Coronary artery (tissue), 2 donors: ENCODE data around the gene HUS1B.

Experiments used
- DNase-seq: peaks from one replicate; pipeline ENCODE4 v3.0.0-alpha.2; 2017; ENCODE audit warnings: low spot score
- H3K27ac ChIP-seq, 2 donors: fragments of 200-600 bp; sonication (generic); one replicate each; pipeline ENCODE4 v1.5.1; 2016 to 2019
- H3K4me3 ChIP-seq: fragments of 200-600 bp; sonication (generic); 2 replicates; pipeline ENCODE4 v1.5.1; 2016; ENCODE audit warnings: mild to moderate bottlenecking, moderate library complexity
- TF ChIP-seq, protein P1 (sequence below): fragments of 200-600 bp; sonication (generic); IDR thresholded peaks from one replicate; pipeline ENCODE4 v1.5.1; 2019; ENCODE audit warnings: antibody characterized with exemption

HUS1B gene

GRCh38 chr6:610882-611281 is 46.0 kb downstream of the HUS1B start:
- H3K27ac ChIP-seq, result no peak overlapping the region
- H3K4me3 ChIP-seq, result no peak overlapping the region
- DNase-seq, result no peak
- TF ChIP-seq, protein P1, sequence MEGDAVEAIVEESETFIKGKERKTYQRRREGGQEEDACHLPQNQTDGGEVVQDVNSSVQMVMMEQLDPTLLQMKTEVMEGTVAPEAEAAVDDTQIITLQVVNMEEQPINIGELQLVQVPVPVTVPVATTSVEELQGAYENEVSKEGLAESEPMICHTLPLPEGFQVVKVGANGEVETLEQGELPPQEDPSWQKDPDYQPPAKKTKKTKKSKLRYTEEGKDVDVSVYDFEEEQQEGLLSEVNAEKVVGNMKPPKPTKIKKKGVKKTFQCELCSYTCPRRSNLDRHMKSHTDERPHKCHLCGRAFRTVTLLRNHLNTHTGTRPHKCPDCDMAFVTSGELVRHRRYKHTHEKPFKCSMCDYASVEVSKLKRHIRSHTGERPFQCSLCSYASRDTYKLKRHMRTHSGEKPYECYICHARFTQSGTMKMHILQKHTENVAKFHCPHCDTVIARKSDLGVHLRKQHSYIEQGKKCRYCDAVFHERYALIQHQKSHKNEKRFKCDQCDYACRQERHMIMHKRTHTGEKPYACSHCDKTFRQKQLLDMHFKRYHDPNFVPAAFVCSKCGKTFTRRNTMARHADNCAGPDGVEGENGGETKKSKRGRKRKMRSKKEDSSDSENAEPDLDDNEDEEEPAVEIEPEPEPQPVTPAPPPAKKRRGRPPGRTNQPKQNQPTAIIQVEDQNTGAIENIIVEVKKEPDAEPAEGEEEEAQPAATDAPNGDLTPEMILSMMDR, result no peak

GRCh38 chr6:609905-610304 is 47.0 kb downstream of the HUS1B start:
- DNase-seq, result no peak
- no peak overlapping the region for H3K27ac ChIP-seq
- TF ChIP-seq, protein P1, result no peak
- H3K4me3 ChIP-seq, result no peak overlapping the region

GRCh38 chr6:606829-607379 is 50.0 kb downstream of the HUS1B start:
- TF ChIP-seq, protein P1, result no peak
- H3K4me3 ChIP-seq, result no peak overlapping the region
- DNase-seq, result no peak

More at GRCh38 chr6:606829-607379, 50.0 kb downstream of the HUS1B start:
- H3K27ac ChIP-seq, result no peak overlapping the region
